Ovary (tissue), 3 donors: ENCODE data around the gene ABCA9.

ENCODE experiments used
- CTCF ChIP-seq, 3 donors: fragments of 450-650 bp in 2 of 3; fragments of 200-600 bp in 1 of 3; IDR thresholded peaks; one replicate each; pipeline versions ENCODE4 v1.5.1 to v1.8.0; 2016 to 2022; ENCODE audit warnings: antibody characterized with exemption in 3 of 3, mild to moderate bottlenecking in 1 of 3
- POLR2A ChIP-seq: fragments of 450-650 bp; IDR thresholded peaks from one replicate; pipeline ENCODE4 v1.6.1; 2017; ENCODE audit warnings: antibody characterized with exemption, mild to moderate bottlenecking, moderate library complexity
- donor health status: DM: no; HTN: no; CAD: no.

GRCh38 chr17:69015631-69016030, 45.1 kb downstream of the ABCA9 start:
- TF ChIP-seq POLR2A: no peak
- TF ChIP-seq CTCF (IDR thresholded peaks at IDR 0.05): no peak
